GM23338 (cell line): Measurements from ENCODE around the gene CEP43. TPM values are rescaled to one million over a fixed set of nuclear protein-coding genes. Genes with fewer than 3 reads are reported as not detected.

Experiments used
- CREB1 ChIP-seq: fragments of 250-450 bp; sonication (Bioruptor Pico); IDR thresholded peaks from 2 replicates; pipeline ENCODE4 v1.5.0; 2020; ENCODE audit warnings: low read depth, mild to moderate bottlenecking, moderate library complexity
- CTCF ChIP-seq, 2 experiments: fragments of 200-600 bp in 1 of 2; sonication (generic) in 1 of 2; conservative IDR thresholded peaks; 2 replicates each; pipeline versions ENCODE4 v1.5.1 to v1.6.1; 2016 to 2017; ENCODE audit warnings: antibody characterized with exemption in 2 of 2, low read depth in 2 of 2, mild to moderate bottlenecking in 2 of 2, moderate library complexity in 1 of 2
- ETS1 ChIP-seq: IDR thresholded peaks from 2 replicates; pipeline ENCODE4 v1.6.1; 2016; ENCODE audit warnings: antibody characterized with exemption
- EZH2 ChIP-seq: fragments of 200-600 bp; sonication (generic); IDR thresholded peaks from one replicate; pipeline ENCODE4 v1.8.0; 2017; ENCODE audit warnings: antibody characterized with exemption, mild to moderate bottlenecking, low read depth; ENCODE audit not compliant: unreplicated experiment
- EZH2phosphoT487 ChIP-seq: fragments of 200-600 bp; sonication (generic); IDR thresholded peaks from one replicate; pipeline ENCODE4 v1.8.1; 2018; ENCODE audit warnings: antibody characterized with exemption; ENCODE audit not compliant: unreplicated experiment
- POLR2AphosphoS5 ChIP-seq: IDR thresholded peaks from 2 replicates; pipeline ENCODE4 v1.6.1; 2016; ENCODE audit warnings: antibody characterized with exemption, low read depth
- ZNF114 ChIP-seq: fragments of 250-450 bp; sonication (Bioruptor Pico); IDR thresholded peaks from 2 replicates; pipeline ENCODE4 v1.5.0; 2020; ENCODE audit warnings: mild to moderate bottlenecking, moderate library complexity
- ZNF462 ChIP-seq: fragments of 250-450 bp; sonication (Bioruptor Pico); IDR thresholded peaks from 2 replicates; pipeline ENCODE4 v1.5.0; 2020; ENCODE audit warnings: mild to moderate bottlenecking, moderate library complexity
- polyA plus RNA-seq: library from polyadenylated mRNA; unstranded; fragments of >200 nt; fragmentation: Nextera tagmentation; extraction: Ambion mirVana; gene quantifications from 2 replicates; pipeline ENCODE4 v1.2.1, GENCODE V29; 2016
- total RNA-seq: library from RNA; depleted of rRNA; stranded (reverse); fragments of >200 nt; shearing (Covaris generic); gene quantifications from 2 replicates; pipeline ENCODE4 v1.2.3, GENCODE V29; 2014

CEP43 gene
- total and polyA plus RNA-seq, 2 experiments from 2014 or later = 39.9 to 44.3 TPM

- TF ChIP-seq ZNF462 (CRISPR knock-in tag) (no peak), POLR2AphosphoS5 (no peak), ZNF114 (CRISPR knock-in tag) (no peak), EZH2 (no peak), CREB1 (CRISPR knock-in tag) (no peak), EZH2phosphoT487 (no peak), ETS1 (no peak), CTCF (conservative IDR thresholded peaks at IDR 0.05; ENCODE audit: low read depth in 2 of 2) (no peak)
These were observed 41.5 kb upstream of the CEP43 start (continued) for GRCh38 chr6:166957805-166958076.
